ENCODE data around the gene ACSS2. TPM values are rescaled to one million over a fixed set of nuclear protein-coding genes. Genes with fewer than 3 reads are reported as not detected.

ACSS2 gene
- total RNA-seq, 1 donor from 2014 or later = 51.3 TPM

DNA sequence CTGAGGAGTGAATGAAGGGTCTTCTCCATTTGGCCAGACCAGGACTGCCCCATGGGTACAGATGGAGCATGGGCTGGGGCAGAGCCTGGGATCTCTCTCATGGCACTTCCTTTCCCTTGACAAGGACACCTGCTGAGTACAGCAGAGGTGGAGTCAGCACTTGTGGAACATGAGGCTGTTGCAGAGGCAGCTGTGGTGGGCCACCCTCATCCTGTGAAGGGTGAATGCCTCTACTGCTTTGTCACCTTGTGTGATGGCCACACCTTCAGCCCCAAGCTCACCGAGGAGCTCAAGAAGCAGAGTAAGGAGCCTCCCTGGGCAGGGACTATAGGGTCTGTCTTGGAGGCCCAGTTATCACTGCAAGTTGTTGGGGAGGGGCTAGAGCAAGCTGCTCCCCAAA, 49.6 kb downstream of the ACSS2 start:
- H3K4me3 Mint-ChIP-seq (ENCODE audit: low read depth) = no peak overlapping the region
- intact Hi-C loops (cut with micrococcal nuclease) = no loop called here
- H3K27ac Mint-ChIP-seq = no peak overlapping the region
- H3K27me3 Mint-ChIP-seq (ENCODE audit: low read depth) = no peaks in the 10 kb centered on the region
- no peak for DNase-seq (ENCODE audit: low spot score)
- peaks cover 14% of the 10 kb centered on the region for H3K4me1 Mint-ChIP-seq (ENCODE audit: low read depth)
- H3K36me3 Mint-ChIP-seq (ENCODE audit: low read depth) = peaks cover 53% of the 10 kb centered on the region
- H3K9me3 Mint-ChIP-seq = no peaks in the 10 kb centered on the region

DNA sequence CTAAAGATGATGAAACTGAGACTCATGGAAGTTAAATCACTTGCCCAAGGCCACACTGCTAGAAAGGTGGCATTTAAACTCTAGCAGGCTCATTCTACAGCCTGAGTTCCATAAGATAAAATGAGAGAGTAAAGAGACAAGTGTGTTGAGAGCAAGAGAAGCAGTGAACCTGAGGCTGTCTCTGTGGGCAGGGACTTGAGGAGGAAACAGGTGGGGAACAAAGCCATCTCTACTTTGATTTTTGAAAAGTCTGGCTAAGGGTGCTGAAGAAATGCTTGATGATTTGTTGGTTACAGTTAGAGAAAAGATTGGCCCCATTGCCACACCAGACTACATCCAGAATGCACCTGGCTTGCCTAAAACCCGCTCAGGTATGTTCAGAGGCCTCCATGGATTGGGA, 50.2 kb downstream of the ACSS2 start:
- no peak overlapping the region for H3K4me3 Mint-ChIP-seq (ENCODE audit: low read depth)
- H3K27ac Mint-ChIP-seq = no peak overlapping the region
- H3K27me3 Mint-ChIP-seq (ENCODE audit: low read depth) = no peaks in the 10 kb centered on the region
- H3K36me3 Mint-ChIP-seq (ENCODE audit: low read depth) = peaks cover 56% of the 10 kb centered on the region
- intact Hi-C loops (cut with micrococcal nuclease) = no loop called here
- no peak for DNase-seq (ENCODE audit: low spot score)
- H3K4me1 Mint-ChIP-seq (ENCODE audit: low read depth) = peaks cover 10% of the 10 kb centered on the region
- H3K9me3 Mint-ChIP-seq = no peaks in the 10 kb centered on the region

DNA sequence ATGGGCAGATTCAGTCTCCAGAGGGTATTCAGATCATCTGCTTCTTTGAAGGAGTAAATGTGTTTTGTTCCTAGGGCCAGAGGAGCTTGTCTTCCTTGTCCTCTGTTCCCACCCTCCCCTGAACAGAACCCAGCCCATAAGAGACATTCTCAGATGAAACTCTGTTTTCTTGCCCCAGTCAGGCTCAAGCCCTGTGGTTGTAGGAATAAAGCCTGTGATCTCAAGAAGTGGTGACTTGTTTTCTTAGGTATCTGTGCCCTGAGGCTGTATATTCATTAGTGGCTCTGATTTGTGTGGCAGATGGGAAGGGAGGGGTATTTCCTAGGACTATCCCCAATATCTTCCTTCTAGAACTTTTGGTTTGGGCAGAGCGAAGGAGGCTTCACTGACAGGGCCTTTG, 51.3 kb downstream of the ACSS2 start:
- H3K9me3 Mint-ChIP-seq = no peaks in the 10 kb centered on the region

DNA sequence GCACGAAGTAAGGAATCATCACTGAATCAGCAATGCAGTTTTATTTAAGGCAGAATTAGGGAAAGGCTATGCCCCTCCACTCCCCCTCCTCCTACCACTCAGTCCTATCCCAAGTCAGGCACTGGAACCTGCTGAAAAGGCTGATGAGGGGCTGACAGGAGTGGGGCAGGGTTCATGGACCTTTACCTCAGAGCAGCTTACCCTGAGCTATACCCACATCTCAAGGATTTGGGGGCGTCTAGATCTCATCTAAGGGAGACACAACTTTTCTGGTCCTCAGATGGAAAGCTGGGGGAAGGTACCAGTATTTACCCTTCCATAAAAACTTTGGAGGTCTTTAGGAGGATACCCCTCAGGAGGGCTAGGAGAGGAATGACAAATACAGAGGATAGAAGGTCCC, 52.0 kb downstream of the ACSS2 start:
- no peaks in the 10 kb centered on the region for H3K27me3 Mint-ChIP-seq (ENCODE audit: low read depth)
- no peak overlapping the region for H3K4me3 Mint-ChIP-seq (ENCODE audit: low read depth)
- intact Hi-C loops (cut with micrococcal nuclease) = no loop called here
- H3K27ac Mint-ChIP-seq = no peak overlapping the region
- no peaks in the 10 kb centered on the region for H3K9me3 Mint-ChIP-seq
- peaks cover 74% of the 10 kb centered on the region for H3K36me3 Mint-ChIP-seq (ENCODE audit: low read depth)
- no peak for DNase-seq (ENCODE audit: low spot score)
- peaks cover 7% of the 10 kb centered on the region for H3K4me1 Mint-ChIP-seq (ENCODE audit: low read depth)

More for the DNA sequence above, 51.3 kb downstream of the ACSS2 start:
- H3K27me3 Mint-ChIP-seq (ENCODE audit: low read depth) = no peaks in the 10 kb centered on the region
- DNase-seq (ENCODE audit: low spot score) = no peak
- no peak overlapping the region for H3K4me3 Mint-ChIP-seq (ENCODE audit: low read depth)
- intact Hi-C loops (cut with micrococcal nuclease) = no loop called here
- peaks cover 67% of the 10 kb centered on the region for H3K36me3 Mint-ChIP-seq (ENCODE audit: low read depth)
- no peak overlapping the region for H3K27ac Mint-ChIP-seq
- H3K4me1 Mint-ChIP-seq (ENCODE audit: low read depth) = peaks cover 7% of the 10 kb centered on the region

DNA sequence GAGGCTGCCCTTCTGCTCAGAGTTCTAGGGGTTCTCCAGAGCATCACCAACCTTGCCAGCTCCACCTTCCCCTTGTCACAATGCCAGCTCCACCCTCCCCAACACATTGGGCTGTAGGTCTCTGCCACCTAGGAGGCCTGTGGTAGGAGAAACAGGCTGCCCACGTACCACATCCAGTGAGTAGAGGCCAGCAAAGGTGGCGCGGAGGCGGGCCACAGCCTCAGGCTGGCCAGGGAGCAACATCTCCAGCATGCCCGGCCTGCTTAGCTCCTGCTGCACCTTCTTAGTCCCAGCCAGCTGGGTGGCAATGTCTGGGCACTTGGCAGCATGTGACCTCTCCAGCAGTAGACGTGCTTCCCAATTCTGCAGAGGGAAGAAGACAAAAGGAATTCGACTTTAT, 55.4 kb downstream of the ACSS2 start:
- Mint-ChIP-seq H3K9me3 (no peaks in the 10 kb centered on the region), H3K27ac (no peak overlapping the region), H3K36me3 (ENCODE audit: low read depth) (peaks cover 75% of the 10 kb centered on the region), H3K4me1 (ENCODE audit: low read depth) (no peaks in the 10 kb centered on the region), H3K4me3 (ENCODE audit: low read depth) (no peak overlapping the region), H3K27me3 (ENCODE audit: low read depth) (no peaks in the 10 kb centered on the region)
- intact Hi-C loops (cut with micrococcal nuclease) = no loop called here
- no peak for DNase-seq (ENCODE audit: low spot score)

DNA sequence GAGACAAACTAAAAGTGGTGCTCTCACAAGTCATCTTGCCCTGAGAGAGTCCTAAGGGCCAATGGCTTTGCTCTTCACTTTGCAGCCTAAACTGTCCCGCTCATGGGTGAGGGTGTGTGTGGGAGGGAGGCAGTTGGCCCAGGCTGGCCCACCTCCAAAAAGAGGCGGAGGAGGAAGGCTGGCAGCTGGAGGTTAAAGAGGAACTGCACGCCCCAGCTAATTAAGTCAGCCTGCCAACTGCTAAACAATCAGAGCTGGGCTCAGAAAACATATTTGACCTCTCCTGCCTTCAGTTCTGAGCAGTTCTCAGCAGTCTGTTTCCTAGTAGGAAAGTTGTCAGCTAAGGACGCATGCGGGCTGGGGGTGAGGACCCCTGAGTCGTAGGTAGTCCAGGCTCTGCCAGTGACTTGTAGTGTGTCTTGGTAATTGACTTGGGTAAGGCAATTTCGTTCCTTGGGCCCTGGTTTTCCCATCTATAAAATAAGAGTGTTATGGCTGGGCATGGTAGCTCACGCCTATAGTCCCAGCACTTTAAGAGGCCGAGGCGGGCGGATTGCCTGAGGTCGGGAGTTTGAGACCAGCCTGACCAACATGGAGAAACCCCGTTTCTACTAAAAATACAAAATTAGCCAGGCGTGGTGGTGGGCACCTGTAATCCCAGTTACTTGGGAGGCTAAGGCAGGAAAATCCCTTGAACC, 62.2 kb downstream of the ACSS2 start:
- H3K4me1 Mint-ChIP-seq (ENCODE audit: low read depth) = no peaks in the 10 kb centered on the region
- H3K36me3 Mint-ChIP-seq (ENCODE audit: low read depth) = peaks cover 66% of the 10 kb centered on the region
- no peaks in the 10 kb centered on the region for H3K9me3 Mint-ChIP-seq
- DNase-seq (ENCODE audit: low spot score) = no peak
- intact Hi-C loops (cut with micrococcal nuclease) = no loop called here
- H3K27me3 Mint-ChIP-seq (ENCODE audit: low read depth) = no peaks in the 10 kb centered on the region
- no peak overlapping the region for H3K27ac Mint-ChIP-seq
- H3K4me3 Mint-ChIP-seq (ENCODE audit: low read depth) = no peak overlapping the region

DNA sequence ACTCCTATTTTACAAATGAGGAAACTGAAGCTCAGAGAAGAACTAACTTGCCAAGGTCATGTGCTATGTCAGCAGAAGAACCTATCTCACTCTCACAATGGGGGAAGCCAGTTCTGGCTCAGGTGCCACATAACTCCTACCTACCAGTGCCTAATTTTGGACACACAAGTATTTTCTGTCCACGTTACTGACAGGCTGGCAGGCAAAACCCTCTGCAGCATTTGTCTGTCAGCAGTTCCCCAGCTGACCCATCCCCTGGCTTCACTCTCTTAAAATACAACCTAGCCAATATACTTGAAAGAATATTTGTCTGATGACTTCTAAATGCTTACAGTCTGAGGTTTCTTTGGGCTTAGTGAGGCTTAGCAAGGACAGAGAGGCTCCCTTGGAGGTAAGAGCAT, 63.7 kb downstream of the ACSS2 start:
- Mint-ChIP-seq H3K4me3 (ENCODE audit: low read depth) (no peak overlapping the region), H3K27me3 (ENCODE audit: low read depth) (no peaks in the 10 kb centered on the region), H3K36me3 (ENCODE audit: low read depth) (peaks cover 68% of the 10 kb centered on the region), H3K27ac (no peak overlapping the region), H3K4me1 (ENCODE audit: low read depth) (no peaks in the 10 kb centered on the region), H3K9me3 (no peaks in the 10 kb centered on the region)
- DNase-seq (ENCODE audit: low spot score) = no peak
- intact Hi-C loops (cut with micrococcal nuclease) = no loop called here

DNA sequence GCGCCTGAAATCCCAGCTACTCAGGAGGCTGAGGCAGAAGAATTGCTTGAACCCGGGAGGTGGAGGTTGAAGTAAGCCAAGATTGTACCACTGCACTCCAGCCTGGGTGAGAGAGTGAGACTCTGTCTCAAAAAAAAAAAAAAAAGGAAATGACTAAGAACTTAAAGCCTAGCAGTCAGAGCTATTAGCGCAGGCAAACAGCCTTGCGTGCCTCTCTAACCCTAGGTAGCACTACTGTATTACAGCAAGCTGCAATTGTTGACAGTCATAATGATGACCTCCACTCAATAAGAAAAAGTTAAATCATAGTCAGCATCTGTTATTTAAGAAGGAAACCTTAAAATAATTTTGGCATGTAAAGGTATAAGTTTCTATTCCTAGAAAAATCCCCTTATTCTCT, 64.8 kb downstream of the ACSS2 start:
- Mint-ChIP-seq H3K27ac (no peak overlapping the region), H3K27me3 (ENCODE audit: low read depth) (no peaks in the 10 kb centered on the region), H3K9me3 (no peaks in the 10 kb centered on the region), H3K4me3 (ENCODE audit: low read depth) (no peak overlapping the region), H3K36me3 (ENCODE audit: low read depth) (peaks cover 73% of the 10 kb centered on the region), H3K4me1 (ENCODE audit: low read depth) (no peaks in the 10 kb centered on the region)
- intact Hi-C loops (cut with micrococcal nuclease) = no loop called here
- no peak for DNase-seq (ENCODE audit: low spot score)

DNA sequence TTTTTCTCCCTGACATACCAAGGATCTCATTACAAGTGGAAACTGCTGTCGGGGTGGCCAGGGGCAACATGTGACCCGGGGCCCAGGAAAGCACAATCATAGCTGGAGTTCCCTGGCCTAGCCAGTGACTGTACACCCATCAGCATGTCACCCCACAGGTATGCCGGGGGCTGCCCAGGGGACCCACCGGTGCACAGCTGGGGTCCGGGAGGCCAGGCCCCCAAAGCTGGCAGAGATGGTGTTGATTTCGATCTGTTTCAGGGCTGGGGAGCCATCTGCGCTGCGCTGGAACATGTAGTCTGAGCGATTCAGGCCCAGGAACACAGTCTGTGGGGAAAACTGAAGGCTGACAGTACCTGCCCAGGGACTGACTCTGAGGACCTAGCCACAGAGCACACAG, 65.9 kb downstream of the ACSS2 start:
- Mint-ChIP-seq H3K27ac (no peak overlapping the region), H3K36me3 (ENCODE audit: low read depth) (peaks cover 68% of the 10 kb centered on the region), H3K27me3 (ENCODE audit: low read depth) (no peaks in the 10 kb centered on the region), H3K9me3 (no peaks in the 10 kb centered on the region), H3K4me3 (ENCODE audit: low read depth) (no peak overlapping the region), H3K4me1 (ENCODE audit: low read depth) (no peaks in the 10 kb centered on the region)
- DNase-seq (ENCODE audit: low spot score) = no peak
- intact Hi-C loops (cut with micrococcal nuclease) = no loop called here

DNA sequence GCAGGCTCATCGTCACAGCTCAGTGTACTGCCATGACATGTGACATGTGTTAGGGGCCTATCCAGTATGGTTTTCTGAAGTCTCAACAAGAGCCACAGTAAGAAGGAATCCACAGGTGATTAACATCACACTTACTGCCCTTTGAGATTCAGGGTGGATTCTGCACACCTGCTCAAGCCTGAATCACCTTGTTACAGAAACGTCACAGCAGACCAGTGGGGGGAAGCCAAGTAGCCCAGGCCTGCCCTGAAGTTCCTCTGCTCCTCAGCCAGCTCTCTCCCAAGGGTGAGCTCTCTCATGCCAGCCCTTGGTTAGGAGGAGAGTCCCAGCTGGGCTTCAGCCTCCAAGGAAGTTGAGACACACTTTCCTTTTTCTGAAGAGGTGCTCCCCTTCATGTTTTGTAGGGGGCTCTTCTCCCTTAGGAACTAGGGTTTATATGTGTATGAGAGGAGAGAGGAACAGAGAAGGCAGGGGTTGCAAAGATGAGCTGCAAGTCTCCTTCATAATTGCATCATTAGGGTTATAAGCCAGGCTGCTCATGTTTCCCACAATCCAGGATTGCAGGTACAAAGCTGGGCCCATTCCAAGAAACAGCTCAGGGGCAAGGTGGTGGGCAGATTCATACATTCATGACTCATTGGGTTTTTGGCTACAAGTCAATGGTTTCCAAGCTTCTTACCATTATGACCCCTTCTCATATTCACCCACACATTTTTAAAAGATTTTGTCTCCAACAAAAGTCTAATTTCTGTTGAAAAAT, 67.6 kb downstream of the ACSS2 start:
- H3K36me3 Mint-ChIP-seq (ENCODE audit: low read depth) = peaks cover 61% of the 10 kb centered on the region
- no peak overlapping the region for H3K4me3 Mint-ChIP-seq (ENCODE audit: low read depth)
- no peaks in the 10 kb centered on the region for H3K4me1 Mint-ChIP-seq (ENCODE audit: low read depth)
- no peaks in the 10 kb centered on the region for H3K9me3 Mint-ChIP-seq
- no peaks in the 10 kb centered on the region for H3K27me3 Mint-ChIP-seq (ENCODE audit: low read depth)
- intact Hi-C loops (cut with micrococcal nuclease) = no loop called here
- DNase-seq (ENCODE audit: low spot score) = no peak
- no peak overlapping the region for H3K27ac Mint-ChIP-seq

DNA sequence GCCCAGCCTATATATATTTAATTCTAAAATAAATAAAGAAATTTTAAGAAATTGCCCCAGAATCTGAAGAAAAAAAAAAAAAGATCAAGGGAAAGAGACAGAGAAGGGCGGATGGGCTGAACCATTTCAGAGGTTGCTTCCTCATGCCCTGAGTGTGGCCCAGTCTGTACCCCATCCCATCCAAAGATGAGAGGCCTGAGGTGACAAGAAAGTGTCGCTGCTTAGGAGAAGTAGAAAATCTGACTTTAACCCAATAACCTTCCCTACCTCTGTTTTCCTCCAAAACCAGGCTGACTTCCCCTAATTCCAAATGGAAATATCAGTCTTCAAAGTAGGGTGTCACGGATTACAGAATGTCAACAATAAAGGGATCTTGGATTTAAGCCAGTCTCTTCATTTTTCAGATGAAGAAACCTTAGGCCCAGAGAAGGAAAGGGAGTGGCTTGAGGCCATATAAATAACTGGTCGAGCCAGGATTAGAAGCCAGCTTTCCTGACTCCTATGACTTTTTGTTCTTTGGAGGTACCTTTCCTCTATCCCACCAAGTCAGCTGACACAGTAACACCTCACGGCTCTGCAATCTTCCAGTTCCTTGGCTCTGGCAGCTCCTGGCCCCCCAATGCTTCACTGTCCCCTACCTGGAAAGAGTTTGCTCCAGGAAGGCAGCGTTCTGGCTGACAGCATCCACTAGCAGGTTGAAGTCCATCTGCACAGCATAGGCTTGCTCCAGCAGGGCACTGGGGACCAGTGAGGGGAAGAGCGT, 69.1 kb downstream of the ACSS2 start:
- H3K27me3 Mint-ChIP-seq (ENCODE audit: low read depth) = no peaks in the 10 kb centered on the region

DNA sequence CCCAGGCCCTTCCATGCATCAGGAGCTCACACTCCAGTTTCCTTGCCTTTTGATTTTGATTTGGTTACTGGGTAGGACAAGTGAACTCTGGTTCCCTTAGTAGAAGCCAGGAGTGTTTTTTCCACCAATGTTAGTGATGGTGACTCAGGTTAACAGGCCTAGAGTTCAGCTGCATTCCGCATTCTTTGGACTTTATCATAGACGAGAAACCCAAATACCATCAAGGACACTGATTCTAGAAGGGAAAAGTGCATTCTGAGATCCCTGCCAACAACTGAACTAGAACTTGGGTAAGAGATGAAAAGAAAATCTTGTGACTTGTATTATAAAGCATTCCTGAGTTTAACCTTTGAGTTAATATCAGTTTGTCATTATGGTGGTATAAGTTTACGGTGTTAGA, 70.2 kb downstream of the ACSS2 start:
- no peaks in the 10 kb centered on the region for H3K27me3 Mint-ChIP-seq (ENCODE audit: low read depth)

More for the DNA sequence above, 69.1 kb downstream of the ACSS2 start:
- H3K36me3 Mint-ChIP-seq (ENCODE audit: low read depth) = peaks cover 63% of the 10 kb centered on the region
- no peaks in the 10 kb centered on the region for H3K9me3 Mint-ChIP-seq
- H3K27ac Mint-ChIP-seq = no peak overlapping the region
- intact Hi-C loops (cut with micrococcal nuclease) = no loop called here
- no peak for DNase-seq (ENCODE audit: low spot score)
- no peak overlapping the region for H3K4me3 Mint-ChIP-seq (ENCODE audit: low read depth)
- no peaks in the 10 kb centered on the region for H3K4me1 Mint-ChIP-seq (ENCODE audit: low read depth)

DNA sequence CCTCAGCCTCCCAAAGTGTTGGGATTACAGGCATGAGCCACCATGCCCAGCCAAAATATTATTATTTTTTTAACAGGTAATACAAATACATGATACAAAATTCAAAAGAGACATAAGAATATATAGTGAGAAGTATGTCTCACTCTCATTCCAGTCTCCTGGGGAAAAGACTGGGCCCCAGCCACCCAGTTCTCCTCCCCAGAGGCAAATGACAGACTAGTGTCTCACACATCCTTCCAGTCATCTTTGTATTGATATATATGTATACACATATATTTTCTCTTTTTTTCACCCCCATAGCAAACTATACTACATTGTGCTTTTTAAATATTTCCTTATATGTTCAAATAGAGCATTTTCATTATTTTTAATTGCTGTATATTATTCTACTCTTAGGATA, 70.9 kb downstream of the ACSS2 start:
- Mint-ChIP-seq H3K27me3 (ENCODE audit: low read depth) (no peaks in the 10 kb centered on the region), H3K4me3 (ENCODE audit: low read depth) (no peak overlapping the region), H3K36me3 (ENCODE audit: low read depth) (peaks cover 56% of the 10 kb centered on the region), H3K4me1 (ENCODE audit: low read depth) (no peaks in the 10 kb centered on the region), H3K9me3 (no peaks in the 10 kb centered on the region), H3K27ac (no peak overlapping the region)
- intact Hi-C loops (cut with micrococcal nuclease) = no loop called here
- DNase-seq (ENCODE audit: low spot score) = no peak

More for the DNA sequence above, 70.2 kb downstream of the ACSS2 start:
- no peaks in the 10 kb centered on the region for H3K4me1 Mint-ChIP-seq (ENCODE audit: low read depth)
- no peak overlapping the region for H3K27ac Mint-ChIP-seq
- H3K4me3 Mint-ChIP-seq (ENCODE audit: low read depth) = no peak overlapping the region
- H3K9me3 Mint-ChIP-seq = no peaks in the 10 kb centered on the region
- intact Hi-C loops (cut with micrococcal nuclease) = no loop called here
- DNase-seq (ENCODE audit: low spot score) = no peak
- H3K36me3 Mint-ChIP-seq (ENCODE audit: low read depth) = peaks cover 61% of the 10 kb centered on the region

All from activated T-helper 2 cell treated with anti-CD3 and anti-CD28 coated beads, Interferon-gamma antibody, Interleukin-2, Interleukin-4, amounts not matched to agents 10 μg/mL and 5 μg/mL and 100 μg/mL, durations not matched to agents 14 hours and 24 hours and 36 hours (primary cell).